Measurements from ENCODE around the gene OR1L8. TPM values are rescaled to one million over a fixed set of nuclear protein-coding genes. Genes with fewer than 3 reads are reported as not detected.
"Not testable (repeated sequence)": the region's sequence is repeated elsewhere in the genome, so short reads cannot be mapped to it uniquely, and the experiment has no call there.

OR1L8 gene, protein sequence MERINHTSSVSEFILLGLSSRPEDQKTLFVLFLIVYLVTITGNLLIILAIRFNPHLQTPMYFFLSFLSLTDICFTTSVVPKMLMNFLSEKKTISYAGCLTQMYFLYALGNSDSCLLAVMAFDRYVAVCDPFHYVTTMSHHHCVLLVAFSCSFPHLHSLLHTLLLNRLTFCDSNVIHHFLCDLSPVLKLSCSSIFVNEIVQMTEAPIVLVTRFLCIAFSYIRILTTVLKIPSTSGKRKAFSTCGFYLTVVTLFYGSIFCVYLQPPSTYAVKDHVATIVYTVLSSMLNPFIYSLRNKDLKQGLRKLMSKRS
- total RNA-seq: 0.30 TPM in 1 of 2 replicates, not detected in the other

DNA sequence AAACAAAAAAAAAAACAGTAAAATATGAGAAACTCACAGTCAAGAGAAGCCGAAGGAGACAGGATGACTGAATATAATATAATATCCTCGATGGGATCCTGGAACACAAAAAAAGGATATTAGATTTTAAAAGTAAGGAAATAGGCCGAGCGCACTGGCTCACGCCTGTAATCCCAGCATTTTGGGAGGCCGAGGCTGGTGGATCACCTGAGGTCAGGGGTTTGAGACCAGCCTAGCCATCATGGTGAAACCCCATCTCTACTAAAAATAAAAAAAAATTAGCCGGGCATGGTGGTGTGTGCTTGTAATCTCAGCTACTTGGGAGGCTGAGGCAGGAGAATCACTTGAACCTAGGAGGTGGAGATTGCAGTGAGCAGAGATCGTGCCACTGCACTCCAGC is at the start of gene OR1L8:
TSS of gene OR1L8 (minus strand) at position 101 of the 400 bp plus-strand sequence. CDS start 14,907 bp downstream, outside the sequence.
- intact Hi-C loops (cut with micrococcal nuclease): not testable (repeated sequence)

DNA sequence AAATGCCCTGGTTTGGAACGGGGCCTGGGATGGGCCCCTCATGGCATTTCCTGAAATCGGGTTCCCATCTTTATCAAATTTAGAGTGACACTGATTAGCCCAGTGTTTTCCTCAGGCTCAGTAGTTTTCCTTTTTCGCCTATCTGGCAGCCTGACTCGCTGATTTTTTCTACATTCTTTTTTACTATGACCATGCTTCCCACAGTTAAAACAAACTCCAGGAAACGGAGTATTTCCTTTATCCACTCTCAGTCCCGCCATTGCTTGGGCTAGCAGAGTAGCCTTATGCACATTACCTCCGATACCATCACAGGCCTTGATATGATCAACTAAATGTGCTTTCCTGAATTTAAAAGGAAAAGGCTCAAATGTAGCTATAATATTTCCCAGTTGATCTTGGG is 36.8 kb upstream of the OR1L8 start:
- intact Hi-C loops (cut with micrococcal nuclease): no loop called here

DNA sequence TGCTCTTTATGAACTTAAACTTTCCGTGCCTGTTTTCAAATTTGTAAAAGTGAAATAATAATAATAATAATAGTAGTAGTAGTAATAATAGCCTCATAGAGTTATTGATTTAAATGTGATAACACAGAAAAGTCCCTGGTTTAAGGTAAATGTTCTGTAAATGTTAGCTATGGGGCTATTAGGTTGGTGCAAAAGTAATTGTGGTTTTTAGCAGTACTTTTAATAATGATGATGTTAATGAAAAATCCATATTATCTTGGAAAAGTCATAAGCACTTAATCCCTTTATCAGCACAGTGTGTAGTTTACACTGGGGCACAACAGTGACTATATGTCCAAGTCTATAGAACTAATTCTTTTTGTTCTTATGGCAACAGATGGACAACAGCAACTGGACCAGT is 31.2 kb upstream of the OR1L8 start, which contains the start of gene OR1Q1:
TSS of gene OR1Q1 (plus strand) at position 377 of the 400 bp plus-strand sequence. CDS start at position 377, 0 bp downstream.
- intact Hi-C loops (cut with micrococcal nuclease): no loop called here

- intact Hi-C loops (cut with micrococcal nuclease): no loop called here
Observed at GRCh38 chr9:122609804-122610203, 26.6 kb upstream of the OR1L8 start.

- intact Hi-C loops (cut with micrococcal nuclease): no loop called here
Observed at GRCh38 chr9:122606587-122606986, 23.4 kb upstream of the OR1L8 start.

- intact Hi-C loops (cut with micrococcal nuclease): no loop called here
Observed at GRCh38 chr9:122605691-122606090, 22.5 kb upstream of the OR1L8 start.

GRCh38 chr9:122580360-122580759 is 2.8 kb downstream of the OR1L8 start:
- intact Hi-C loops (cut with micrococcal nuclease): no loop called here

DNA sequence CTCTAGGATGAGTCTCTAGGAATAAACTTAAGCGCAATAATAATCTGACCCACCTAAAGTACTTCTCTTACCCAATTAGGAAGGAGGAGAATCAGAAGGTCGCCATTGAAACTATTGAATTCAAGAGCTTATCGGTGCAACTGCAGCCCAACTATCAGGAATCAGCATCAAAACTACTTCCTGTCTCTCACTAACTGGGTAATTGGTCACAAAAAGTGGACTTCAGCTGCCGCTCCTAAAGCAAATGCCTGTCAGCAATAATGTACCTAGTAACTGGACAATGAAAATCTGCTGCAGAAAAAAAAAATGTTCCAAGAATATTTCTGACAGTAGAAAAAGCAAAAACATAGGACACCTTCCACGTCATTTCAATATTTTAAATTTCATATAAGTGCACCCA is 3.3 kb downstream of the OR1L8 start:
- intact Hi-C loops (cut with micrococcal nuclease): no loop called here

DNA sequence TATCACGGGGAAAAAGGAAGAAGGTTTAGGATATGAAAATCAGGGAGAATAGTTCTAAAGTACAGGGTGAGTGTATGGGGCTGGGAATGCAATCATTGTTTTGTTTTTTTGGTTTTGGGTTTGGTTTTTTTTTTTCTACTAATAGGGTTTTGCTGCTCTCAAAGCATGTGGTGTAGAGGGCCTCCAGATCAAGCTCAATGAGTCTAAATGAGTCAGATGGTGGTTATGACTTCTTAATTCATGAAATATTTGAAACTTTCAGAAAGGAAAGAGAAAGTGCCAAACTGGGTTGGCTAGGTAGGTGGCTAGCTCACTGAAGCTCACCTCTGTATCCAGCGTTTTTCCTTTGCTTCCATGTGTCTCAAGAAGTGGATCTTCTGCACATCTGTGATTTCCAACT is 10.7 kb downstream of the OR1L8 start:
- intact Hi-C loops (cut with micrococcal nuclease): no loop called here

DNA sequence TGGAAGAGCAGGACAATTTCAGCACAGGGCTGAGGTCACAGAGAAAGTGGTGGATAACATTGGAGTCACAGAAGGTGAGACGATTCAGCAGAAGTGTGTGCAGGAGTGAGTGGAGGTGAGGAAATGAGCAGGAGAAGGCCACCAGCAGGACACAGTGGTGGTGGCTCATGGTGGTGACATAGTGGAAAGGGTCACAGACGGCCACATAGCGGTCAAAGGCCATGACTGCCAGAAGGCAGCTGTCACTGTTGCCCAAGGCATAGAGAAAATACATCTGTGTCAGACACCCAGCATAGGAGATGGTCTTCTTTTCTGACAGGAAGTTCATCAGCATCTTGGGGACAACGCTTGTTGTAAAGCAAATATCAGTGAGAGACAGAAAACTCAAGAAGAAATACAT is 15.3 kb downstream of the OR1L8 start:
- intact Hi-C loops (cut with micrococcal nuclease): no loop called here

GRCh38 chr9:122562134-122562760 is 20.9 kb downstream of the OR1L8 start:
- intact Hi-C loops (cut with micrococcal nuclease): no loop called here

DNA sequence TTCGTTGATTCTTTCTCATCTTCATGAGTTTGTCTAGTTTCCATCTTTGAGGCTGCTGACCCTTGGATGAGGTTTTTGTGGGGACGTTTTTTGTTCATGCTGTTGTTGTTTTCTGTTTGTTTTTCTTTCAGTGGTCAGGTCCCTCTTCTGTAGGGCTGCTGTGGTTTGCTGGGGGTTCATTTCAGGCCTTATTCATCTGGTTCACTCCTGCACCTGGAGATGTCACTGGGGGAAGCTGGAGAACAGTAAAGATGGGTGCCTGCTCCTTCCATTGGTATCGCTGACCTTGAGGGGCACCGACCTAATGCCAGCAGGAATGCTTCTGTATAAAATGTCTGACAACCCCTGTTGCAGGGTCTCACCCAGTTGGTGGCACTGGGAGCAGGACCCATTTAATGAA is 21.7 kb downstream of the OR1L8 start:
- intact Hi-C loops (cut with micrococcal nuclease): no loop called here

- intact Hi-C loops (cut with micrococcal nuclease): no loop called here
Observed at GRCh38 chr9:122552812-122553211, 30.4 kb downstream of the OR1L8 start, which contains the start of gene OR1N2. Gene OR1N2, plus strand, starts transcription at chr9:122553112. Its CDS starts 100 bp downstream, at chr9:122553212.

GRCh38 chr9:122551371-122551770 is 31.8 kb downstream of the OR1L8 start:
- intact Hi-C loops (cut with micrococcal nuclease): no loop called here

DNA sequence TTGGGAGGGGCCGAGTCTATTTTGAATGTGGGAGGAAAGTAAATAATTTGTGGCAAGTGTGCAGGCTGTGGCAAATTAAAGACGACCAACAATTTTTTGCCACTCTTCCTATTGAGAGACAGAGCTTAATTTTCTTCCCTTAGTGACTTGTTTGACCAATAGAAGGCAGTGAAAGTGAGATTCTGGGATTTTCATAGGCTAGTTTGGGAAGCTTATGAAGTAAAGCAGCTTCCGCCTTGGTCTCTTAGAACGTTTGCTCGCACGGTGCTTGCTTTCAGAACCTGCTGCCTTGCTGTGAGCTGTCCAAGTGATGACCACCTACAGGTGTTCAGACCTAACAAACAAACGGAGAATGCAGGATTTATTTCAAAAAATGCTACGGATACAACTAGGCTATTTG is 37.0 kb downstream of the OR1L8 start:
- intact Hi-C loops (cut with micrococcal nuclease): no loop called here

DNA sequence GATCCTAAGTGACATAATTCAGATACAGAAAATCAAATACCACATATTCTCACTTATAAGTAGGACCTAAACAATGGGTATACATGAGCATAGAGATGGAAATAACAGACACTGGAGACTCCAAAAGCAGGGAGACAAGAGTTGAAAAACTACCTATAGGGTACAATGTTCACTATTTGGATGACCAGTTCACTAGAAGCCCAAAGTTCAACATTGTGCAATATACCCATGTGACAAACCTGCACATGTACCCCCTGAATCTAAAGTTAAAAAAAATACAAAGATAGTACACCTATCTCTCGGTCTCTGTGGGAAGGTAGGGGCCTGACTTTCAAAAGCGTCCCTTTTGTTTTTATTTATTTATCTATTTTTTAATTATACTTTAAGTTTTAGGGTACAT is 44.4 kb downstream of the OR1L8 start:
- intact Hi-C loops (cut with micrococcal nuclease): no loop called here

DNA sequence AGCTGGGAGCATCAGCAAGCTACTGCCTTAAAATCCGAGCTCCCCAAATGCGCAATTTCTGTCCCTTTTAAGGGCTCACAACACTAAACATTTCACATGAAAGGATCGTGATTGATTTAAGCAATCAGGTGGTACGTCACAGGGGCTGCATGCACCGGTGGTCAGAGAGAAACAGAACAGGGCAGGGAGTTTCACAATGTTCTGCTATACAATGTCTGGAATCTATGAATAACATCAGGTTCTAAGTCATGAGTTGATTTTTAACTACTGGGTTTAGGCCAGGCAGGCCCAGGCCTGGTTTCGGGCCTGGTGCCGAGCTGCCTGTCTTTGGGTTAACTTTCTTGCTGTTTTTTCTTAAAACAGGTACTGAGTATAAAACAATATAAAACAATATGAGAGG is 46.1 kb downstream of the OR1L8 start:
- intact Hi-C loops (cut with micrococcal nuclease): not testable (repeated sequence)

- intact Hi-C loops (cut with micrococcal nuclease): no loop called here
Observed at GRCh38 chr9:122536134-122536533, 47.0 kb downstream of the OR1L8 start.

DNA sequence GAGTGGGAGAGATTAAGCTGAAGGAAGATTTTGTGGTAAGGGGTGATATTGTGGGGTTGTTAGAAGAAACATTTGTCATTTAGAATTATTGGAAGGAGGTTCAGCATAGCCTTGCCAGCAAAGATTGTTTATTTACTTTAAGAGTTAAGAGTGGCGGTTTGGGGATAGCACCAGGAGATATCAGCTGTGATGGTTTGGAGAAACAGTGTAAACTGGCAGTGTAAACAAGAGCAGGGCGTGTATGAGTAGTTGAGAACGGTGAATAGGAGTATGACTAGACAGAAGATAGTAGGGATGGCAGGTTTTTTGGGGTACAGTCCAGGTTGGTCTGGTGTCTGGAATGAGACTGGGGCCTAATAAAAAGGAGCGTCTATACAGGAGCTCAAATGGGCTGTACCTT is 52.0 kb downstream of the OR1L8 start:
- intact Hi-C loops (cut with micrococcal nuclease): not testable (repeated sequence)

- intact Hi-C loops (cut with micrococcal nuclease): no loop called here
Observed at GRCh38 chr9:122527193-122527592, 56.0 kb downstream of the OR1L8 start, which contains the start of gene OR1N1. Gene OR1N1, minus strand, starts transcription at chr9:122527293. Its CDS starts 0 bp downstream, at chr9:122527293.

GRCh38 chr9:122526602-122527001 is 56.6 kb downstream of the OR1L8 start:
- intact Hi-C loops (cut with micrococcal nuclease): no loop called here

- intact Hi-C loops (cut with micrococcal nuclease): no loop called here
Observed at GRCh38 chr9:122519376-122519775, 63.8 kb downstream of the OR1L8 start.

DNA sequence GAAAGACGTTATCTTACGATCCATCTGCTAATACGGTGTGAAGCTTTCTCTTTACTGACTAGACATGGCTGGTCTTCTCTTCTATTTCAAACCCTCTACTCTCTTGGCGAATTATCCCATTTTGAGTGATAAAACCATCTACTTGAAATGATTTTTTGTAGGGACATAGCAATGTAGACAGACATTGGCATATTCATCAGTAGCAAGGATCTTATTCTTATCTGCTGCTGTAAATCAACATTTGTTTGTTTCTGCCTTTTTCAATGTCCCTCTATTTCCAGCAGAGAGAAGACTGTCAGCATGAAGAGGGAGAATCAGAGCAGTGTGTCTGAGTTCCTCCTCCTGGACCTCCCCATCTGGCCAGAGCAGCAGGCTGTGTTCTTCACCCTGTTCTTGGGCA is 64.3 kb downstream of the OR1L8 start, which contains the start of gene OR1J4:
TSS of gene OR1J4 (plus strand) at position 301 of the 400 bp plus-strand sequence. CDS start at position 301, 0 bp downstream.
- intact Hi-C loops (cut with micrococcal nuclease): no loop called here
